DND-41 (cell line): ENCODE measurements around the gene WDHD1.
"Not testable (repeated sequence)": the region's sequence is repeated elsewhere in the genome, so short reads cannot be mapped to it uniquely, and the experiment has no call there.

Experiments
- ATAC-seq: fragments of 200-7000 bp; cut with Tn5 transposase; 3 replicates; pipeline ENCODE4 v1.9.1; 2021; ENCODE audit warnings: low read depth; ENCODE audit not compliant: insufficient read depth
- DNase-seq: peaks from one replicate; pipeline ENCODE4 v3.0.0-alpha.2; 2020
- H2AFZ ChIP-seq: 2 replicates; pipeline ENCODE4 v1.6.0; 2012; ENCODE audit warnings: low read depth, low read length
- H3K27ac ChIP-seq: 2 replicates; pipeline ENCODE4 v1.5.1; 2012; ENCODE audit warnings: low read length, inconsistent platforms
- H3K27me3 ChIP-seq: fragments of 200-600 bp; sonication (generic); 2 replicates; pipeline ENCODE4 v1.6.0; 2012; ENCODE audit warnings: low read length, mild to moderate bottlenecking, inconsistent platforms; ENCODE audit not compliant: insufficient read depth, poor library complexity
- H3K36me3 ChIP-seq: 2 replicates; pipeline ENCODE4 v1.5.1; 2012; ENCODE audit warnings: low read length, inconsistent platforms; ENCODE audit not compliant: insufficient read depth
- H3K4me1 ChIP-seq: 2 replicates; pipeline ENCODE4 v1.5.1; 2012; ENCODE audit warnings: mild to moderate bottlenecking, low read length; ENCODE audit not compliant: insufficient read depth
- H3K4me2 ChIP-seq: 2 replicates; pipeline ENCODE4 v1.6.0; 2012; ENCODE audit warnings: mild to moderate bottlenecking, moderate library complexity, low read length, inconsistent platforms; ENCODE audit not compliant: insufficient read depth
- H3K4me3 ChIP-seq, 2 experiments: fragments of 200-600 bp in 1 of 2; shearing (Covaris generic) in 1 of 2; 2 replicates each; pipeline ENCODE4 v1.5.1; 2012 to 2016; ENCODE audit warnings: inconsistent platforms in 2 of 2, low read length in 2 of 2, mild to moderate bottlenecking in 2 of 2, low read depth in 1 of 2, moderate library complexity in 1 of 2
- H3K79me2 ChIP-seq: 2 replicates; pipeline ENCODE4 v1.6.0; 2012; ENCODE audit warnings: low read length, inconsistent platforms; ENCODE audit not compliant: insufficient read depth
- H3K9ac ChIP-seq: 2 replicates; pipeline ENCODE4 v1.6.0; 2012; ENCODE audit warnings: low read depth, mild to moderate bottlenecking, inconsistent platforms, low read length, moderate library complexity
- H3K9me3 ChIP-seq: 2 replicates; pipeline ENCODE4 v1.5.1; 2012; ENCODE audit warnings: low read length, moderate library complexity, mild to moderate bottlenecking, inconsistent platforms; ENCODE audit not compliant: insufficient read depth, severe bottlenecking
- H4K20me1 ChIP-seq: 2 replicates; pipeline ENCODE4 v1.6.0; 2012; ENCODE audit warnings: low read length; ENCODE audit not compliant: insufficient read depth
- EZH2 ChIP-seq: IDR thresholded peaks from 3 replicates; pipeline ENCODE4 v1.6.1; 2012; ENCODE audit warnings: borderline replicate concordance, low read depth, mild to moderate bottlenecking, moderate library complexity, low read length, inconsistent platforms; ENCODE audit not compliant: severe bottlenecking
- TF ChIP-seq, protein P1 (sequence below): IDR thresholded peaks from 2 replicates; pipeline ENCODE4 v1.5.1; 2012; ENCODE audit warnings: borderline replicate concordance, low read length, moderate library complexity, mild to moderate bottlenecking; ENCODE audit not compliant: poor library complexity, severe bottlenecking; ENCODE audit errors: extremely low read depth

WDHD1 gene

DNA sequence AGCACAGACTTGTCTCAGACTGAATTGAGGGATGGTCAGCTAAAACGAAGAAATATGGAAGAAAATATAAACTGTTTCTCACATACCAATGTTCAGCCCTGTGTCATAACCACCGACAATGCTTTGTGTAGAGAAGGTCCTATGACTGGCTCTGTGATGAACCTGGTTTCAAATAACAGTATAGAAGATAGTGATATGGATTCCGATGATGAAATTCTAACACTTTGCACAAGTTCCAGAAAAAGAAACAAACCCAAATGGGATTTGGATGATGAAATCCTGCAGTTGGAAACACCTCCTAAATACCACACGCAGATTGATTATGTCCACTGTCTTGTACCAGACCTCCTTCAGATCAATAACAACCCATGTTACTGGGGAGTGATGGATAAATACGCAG lies 16.6 kb upstream of the WDHD1 start:
- Histone ChIP-seq H2AFZ (no peak overlapping the region), H3K9ac (no peak overlapping the region), H3K4me1 (no peaks in the 10 kb centered on the region), H3K9me3 (no peaks in the 10 kb centered on the region), H3K27ac (no peak overlapping the region), H3K79me2 (peaks cover 26% of the 10 kb centered on the region), H3K4me2 (no peak overlapping the region), H3K4me3 (no peak overlapping the region), H3K27me3 (no peaks in the 10 kb centered on the region), H4K20me1 (peaks cover 2% of the 10 kb centered on the region; the same call in 1 of the 2 replicates), H3K36me3 (peaks cover 38% of the 10 kb centered on the region)
- TF ChIP-seq, protein P1, sequence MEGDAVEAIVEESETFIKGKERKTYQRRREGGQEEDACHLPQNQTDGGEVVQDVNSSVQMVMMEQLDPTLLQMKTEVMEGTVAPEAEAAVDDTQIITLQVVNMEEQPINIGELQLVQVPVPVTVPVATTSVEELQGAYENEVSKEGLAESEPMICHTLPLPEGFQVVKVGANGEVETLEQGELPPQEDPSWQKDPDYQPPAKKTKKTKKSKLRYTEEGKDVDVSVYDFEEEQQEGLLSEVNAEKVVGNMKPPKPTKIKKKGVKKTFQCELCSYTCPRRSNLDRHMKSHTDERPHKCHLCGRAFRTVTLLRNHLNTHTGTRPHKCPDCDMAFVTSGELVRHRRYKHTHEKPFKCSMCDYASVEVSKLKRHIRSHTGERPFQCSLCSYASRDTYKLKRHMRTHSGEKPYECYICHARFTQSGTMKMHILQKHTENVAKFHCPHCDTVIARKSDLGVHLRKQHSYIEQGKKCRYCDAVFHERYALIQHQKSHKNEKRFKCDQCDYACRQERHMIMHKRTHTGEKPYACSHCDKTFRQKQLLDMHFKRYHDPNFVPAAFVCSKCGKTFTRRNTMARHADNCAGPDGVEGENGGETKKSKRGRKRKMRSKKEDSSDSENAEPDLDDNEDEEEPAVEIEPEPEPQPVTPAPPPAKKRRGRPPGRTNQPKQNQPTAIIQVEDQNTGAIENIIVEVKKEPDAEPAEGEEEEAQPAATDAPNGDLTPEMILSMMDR: no peak
- no peak for TF ChIP-seq EZH2
- DNase-seq (no peak), ATAC-seq (no peak)

DNA sequence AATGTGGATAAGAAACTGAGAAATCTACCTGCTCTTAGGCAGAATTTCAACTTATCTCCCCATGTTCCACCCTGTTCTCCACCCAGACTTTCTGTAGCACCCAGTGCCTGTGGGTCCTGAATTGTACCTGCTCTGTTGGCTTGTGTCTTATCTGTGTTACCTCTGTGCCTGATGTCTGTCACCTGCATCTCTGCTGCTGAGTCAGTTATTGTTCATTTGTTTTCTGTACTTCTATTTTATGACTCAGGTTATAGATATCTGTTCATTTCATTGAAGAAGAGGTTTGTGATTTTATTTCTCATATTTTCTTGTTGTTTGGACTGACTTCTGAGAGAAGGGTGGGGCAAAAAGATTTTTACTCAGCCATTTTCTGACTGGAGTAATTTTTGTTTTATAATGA lies 11.8 kb upstream of the WDHD1 start:
- Histone ChIP-seq H3K27me3 (no peaks in the 10 kb centered on the region), H3K27ac (no peak overlapping the region), H3K36me3 (peaks cover 56% of the 10 kb centered on the region), H3K4me2 (no peak overlapping the region), H3K9ac (no peak overlapping the region), H4K20me1 (peaks cover 3% of the 10 kb centered on the region; the same call in 1 of the 2 replicates), H2AFZ (no peak overlapping the region), H3K4me1 (no peaks in the 10 kb centered on the region), H3K79me2 (peaks cover 56% of the 10 kb centered on the region), H3K9me3 (no peaks in the 10 kb centered on the region), H3K4me3 (no peak overlapping the region)
- DNase-seq (no peak), ATAC-seq (no peak)
- TF ChIP-seq, protein P1: no peak
- TF ChIP-seq EZH2: no peak

DNA sequence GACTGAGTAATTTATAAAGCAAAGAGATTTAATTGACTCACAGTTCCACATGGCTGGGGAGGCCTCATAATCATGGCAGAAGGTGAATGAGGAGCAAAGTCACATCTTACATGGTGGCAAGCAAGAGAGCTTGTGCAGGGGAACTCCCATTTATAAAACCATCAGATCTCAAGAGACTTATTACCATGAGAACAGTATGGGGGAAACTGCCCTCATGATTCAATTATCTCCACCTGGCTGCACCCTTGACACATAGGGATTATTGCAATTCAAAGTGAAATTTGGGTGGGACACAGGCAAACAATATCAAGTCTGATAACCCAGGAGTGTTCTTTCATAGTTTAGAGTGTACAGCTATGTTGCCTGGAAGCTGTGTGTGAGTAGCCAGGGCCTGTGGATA lies 11.1 kb upstream of the WDHD1 start:
- H3K4me2 ChIP-seq, H4K20me1 ChIP-seq: not testable (repeated sequence)
- peaks cover 63% of the 10 kb centered on the region for H3K79me2 ChIP-seq

DNA sequence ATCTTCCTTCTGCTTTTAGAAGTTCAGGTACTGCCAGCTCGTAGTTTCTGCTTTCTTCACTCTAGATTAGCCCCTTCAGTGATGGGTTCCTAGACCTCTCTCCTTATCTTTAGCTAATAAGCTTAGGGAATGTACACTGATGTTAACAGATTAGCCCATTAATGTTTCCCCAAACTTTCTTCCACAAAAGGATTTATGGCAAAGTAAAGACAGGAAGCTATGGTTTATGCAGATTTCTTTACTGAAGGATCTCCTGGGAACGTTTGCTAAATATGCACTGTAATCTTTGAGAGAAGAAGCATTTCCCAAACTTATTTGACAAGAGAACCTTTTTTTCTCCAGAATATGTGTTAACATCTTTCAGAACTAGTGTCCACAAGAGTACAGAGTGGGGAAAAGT lies 4.3 kb upstream of the WDHD1 start:
- Histone ChIP-seq H3K9ac (no peak overlapping the region), H3K79me2 (peaks cover 91% of the 10 kb centered on the region), H3K36me3 (peaks cover 37% of the 10 kb centered on the region), H3K9me3 (no peaks in the 10 kb centered on the region), H2AFZ (no peak overlapping the region), H3K4me2 (peak overlapping the region; percentile 27; the same call in 1 of the 2 replicates), H4K20me1 (peaks cover 19% of the 10 kb centered on the region; the same call in 1 of the 2 replicates), H3K27me3 (no peaks in the 10 kb centered on the region), H3K4me3 (no peak overlapping the region), H3K4me1 (peaks cover 38% of the 10 kb centered on the region), H3K27ac (no peak overlapping the region)
- ATAC-seq: no peak
- TF ChIP-seq, protein P1: no peak
- no peak for TF ChIP-seq EZH2
- DNase-seq: no peak

More for the DNA sequence above, 11.1 kb upstream of the WDHD1 start:
- H3K9me3 ChIP-seq, H3K9ac ChIP-seq, H3K4me3 ChIP-seq, ATAC-seq, H2AFZ ChIP-seq, H3K27ac ChIP-seq, H3K4me1 ChIP-seq, DNase-seq, H3K27me3 ChIP-seq: not testable (repeated sequence)
- H3K36me3 ChIP-seq: peaks cover 52% of the 10 kb centered on the region
